ENCODE data around the gene SNX33.
"Not testable (repeated sequence)": the region's sequence is repeated elsewhere in the genome, so short reads cannot be mapped to it uniquely, and the experiment has no call there.

The SNX33 gene

DNA sequence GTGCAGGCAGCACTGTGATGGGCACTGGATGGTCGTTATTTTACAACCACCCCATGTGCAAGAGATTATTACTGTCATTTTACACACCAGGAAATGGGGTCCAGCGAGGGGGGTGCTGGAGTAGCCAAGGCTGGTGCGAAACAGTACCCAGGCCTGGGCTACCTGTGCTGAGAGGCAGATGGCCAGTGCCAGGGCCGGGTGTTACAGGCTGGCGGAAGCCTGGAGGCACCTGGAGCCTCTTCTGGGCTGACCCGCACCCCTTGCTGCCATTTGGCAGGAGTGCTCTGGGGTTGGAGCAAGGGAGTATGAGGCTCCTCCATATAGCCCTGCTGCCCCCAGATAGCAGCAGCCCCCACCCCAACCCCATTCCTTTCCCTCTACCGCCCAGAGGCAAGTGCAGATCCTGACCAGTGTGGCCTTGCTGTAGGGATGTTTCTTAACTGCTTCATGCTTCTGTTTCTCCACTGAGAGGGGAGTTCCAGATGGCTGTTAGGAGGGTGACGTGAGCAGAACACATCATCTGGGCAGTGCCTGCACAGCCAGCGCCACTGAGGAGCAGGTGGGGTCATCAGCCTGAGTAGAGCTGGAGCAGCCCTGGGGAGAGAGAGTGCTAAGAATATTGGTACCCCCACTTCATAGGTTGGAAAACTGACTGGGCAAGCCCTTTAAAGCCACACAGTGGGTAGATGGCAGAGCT is 15.3 kb downstream of the SNX33 start:
- no peak for DNase-seq

DNA sequence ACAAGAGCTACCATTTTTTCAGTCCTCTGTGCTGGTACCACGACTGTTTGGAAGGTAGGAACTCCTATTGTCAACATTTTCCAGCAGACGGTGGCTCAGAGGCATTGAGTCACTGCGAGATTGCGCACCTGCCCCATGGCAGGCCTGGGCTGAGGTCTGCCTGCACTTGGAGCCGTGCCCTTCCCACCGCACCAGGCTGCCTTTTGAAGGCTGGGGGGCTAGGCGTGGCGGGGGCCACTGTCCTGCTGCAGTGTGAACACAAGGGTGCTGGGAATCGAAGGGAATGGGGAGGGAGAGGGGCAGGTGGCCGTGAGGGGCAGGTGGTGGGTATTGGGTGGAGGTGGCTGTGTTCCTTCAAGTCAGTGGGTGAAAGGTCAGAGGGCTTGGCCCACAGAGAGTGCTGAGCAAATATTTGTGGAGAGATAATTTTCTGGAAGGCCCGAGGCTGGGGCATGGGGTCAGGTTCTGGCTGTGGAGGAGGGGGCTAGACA is 16.3 kb downstream of the SNX33 start:
- no peak for DNase-seq

DNA sequence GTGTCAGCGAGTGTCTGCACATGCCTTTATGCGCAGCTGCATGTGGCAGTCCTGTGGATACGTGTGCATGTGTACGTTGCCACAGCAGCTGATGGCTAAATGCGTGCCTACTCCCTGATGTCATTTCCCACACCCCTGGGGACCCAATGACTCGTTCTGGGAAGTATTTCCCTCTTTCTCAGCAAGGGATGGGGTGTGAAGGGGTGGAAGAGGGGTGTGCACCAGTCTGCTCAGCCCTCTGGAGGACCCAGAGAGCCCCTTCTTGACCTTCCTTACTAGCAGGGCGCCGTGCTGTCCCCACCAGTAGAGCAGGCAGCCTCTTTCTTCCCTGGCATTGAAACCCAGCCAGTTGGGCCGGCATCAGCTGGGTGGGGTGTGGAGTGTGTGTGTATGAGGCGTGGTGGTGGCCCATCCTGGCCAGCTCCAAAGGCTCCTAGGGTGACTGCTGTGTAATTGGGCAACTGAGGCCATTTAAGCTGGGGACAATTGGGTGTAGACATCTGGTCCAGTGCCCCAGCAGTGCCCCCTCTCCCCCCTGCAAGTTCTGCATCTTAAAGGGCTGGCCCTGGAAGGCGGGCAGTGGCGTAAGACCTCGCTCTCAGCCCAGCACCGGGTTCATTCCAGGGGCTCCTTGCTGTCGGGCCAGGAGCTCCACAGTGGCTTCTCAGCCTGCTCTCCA is 19.2 kb downstream of the SNX33 start:
- no peak for DNase-seq

DNA sequence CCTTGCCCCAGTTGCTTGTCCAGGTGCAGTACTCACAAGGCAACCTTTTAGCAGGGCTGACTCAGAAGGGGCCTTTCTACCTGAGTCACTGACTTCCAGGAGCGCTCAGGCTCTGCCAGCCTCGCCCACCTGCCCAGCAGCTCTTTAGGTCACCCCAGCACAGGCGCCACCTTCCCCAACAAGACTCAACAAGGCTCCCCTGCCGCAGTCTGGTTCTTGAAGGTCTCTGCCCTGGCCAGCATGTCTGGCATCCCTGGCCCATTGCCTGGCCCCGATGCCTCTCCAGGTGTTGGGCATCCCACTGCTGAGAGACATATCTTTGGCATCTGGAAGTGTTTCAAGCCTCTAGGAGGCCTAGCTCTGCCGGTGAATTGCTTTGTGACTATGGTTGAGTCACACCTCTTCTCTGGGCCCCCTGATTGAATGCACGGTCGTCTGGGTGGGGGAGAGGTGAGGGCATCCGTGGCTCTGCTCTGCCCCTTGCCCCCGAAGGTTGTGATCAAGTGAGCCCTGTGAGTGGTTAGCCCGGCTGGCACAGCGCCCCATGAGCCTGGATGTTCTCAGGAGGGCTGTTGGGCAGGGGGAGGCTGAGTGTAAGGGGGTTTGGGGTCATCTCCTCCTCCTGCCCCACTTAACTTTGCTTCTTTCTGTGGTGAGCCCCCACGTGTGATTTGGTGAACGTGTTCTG is 21.6 kb downstream of the SNX33 start:
- no peak for DNase-seq

DNA sequence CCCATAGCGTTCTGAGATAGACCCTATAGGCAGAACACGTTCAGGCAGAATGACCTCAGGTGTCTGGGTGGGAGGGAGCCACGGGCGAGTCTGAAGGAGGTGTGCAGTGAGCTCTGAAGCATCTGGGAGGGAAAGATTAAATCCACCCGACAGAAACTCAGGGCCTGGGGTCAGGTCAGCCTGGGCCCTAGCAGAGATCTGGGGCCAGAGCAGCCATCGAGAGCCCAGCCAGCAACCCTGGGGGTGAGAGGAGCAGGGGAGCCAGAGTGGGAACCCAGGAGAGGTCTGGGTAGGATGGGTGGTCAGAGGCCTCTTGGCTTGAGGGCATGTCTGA is 22.1 kb downstream of the SNX33 start:
- no peak for DNase-seq

DNA sequence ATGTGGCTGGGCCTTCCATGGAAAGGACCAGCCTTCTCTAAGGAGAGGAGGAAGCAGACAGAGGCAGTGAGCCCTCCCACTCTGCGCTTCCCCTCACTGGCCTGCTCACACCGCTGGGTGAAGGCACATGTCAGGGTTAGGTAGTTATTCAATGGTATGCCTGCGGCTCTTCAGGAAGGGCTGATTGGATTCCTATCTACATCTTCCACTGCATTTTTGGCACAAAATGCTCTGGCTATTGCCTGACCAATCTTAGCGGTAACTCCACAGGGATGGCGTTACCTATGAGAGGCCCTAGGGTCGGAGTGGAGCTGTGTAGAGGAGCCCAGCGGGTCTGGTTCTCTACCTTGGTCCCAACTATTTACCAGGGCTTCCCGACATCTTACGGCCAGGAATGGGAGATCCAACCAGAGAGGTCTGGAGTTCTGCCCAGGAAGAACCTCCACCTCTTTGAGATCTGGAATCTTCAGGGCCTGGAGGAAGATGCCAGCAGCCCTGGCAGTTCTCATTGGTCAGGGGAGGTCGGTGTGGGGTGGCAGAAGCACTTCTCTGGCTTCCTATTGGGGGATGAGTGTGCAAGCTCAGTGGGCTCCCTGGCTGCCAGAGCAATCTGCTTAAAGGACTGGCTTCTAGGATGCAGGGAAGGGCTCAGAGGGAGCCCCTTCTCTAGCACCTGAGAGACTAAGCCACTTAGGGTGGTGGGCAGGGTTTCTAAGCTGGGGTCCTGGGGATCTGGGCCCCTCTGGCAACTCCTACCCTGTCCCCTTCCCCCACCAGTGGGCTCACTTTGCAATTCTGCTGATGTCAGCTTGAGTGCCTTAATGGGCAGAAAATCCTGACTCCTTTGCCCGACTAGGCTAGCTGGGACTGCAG is 24.3 kb downstream of the SNX33 start:
- no peak for DNase-seq

DNA sequence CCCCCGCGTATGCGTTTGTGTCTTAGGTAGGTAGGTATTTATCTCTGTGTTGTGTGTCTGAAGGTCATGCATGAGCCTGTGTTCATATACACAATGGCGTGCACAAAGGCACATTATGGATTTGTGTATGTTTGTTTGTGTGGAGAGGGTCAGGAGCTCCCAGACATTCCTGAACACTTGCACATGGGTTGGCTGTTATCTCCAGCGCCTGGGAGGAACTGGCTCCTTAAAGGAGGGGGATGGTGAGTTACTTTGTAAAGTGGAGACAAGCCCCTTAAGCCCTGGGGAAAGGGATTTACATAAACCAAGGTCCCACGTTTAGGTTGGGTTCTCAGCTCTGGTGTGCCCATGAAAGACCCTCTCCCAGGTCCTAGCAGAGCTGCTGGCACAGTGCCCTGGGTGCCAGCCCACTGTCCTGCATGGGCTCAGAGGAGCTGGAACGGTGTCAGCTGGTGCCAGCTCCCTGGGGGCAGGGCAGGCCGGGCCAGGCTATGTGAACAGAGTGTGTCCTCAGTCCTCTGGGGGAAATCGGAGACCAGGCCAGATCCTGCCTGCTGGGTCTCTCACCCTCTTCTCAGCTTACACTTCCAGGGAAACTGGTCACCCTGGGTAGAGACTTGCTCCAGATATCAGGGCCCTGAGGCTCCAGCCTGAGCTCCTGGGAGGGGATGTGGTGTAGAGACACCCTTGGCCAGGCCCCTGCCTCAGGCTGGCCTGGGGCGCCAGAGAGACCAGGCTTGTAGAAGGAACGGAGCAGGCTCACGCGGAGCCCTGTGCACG is 25.1 kb downstream of the SNX33 start:
- no peak for DNase-seq

DNA sequence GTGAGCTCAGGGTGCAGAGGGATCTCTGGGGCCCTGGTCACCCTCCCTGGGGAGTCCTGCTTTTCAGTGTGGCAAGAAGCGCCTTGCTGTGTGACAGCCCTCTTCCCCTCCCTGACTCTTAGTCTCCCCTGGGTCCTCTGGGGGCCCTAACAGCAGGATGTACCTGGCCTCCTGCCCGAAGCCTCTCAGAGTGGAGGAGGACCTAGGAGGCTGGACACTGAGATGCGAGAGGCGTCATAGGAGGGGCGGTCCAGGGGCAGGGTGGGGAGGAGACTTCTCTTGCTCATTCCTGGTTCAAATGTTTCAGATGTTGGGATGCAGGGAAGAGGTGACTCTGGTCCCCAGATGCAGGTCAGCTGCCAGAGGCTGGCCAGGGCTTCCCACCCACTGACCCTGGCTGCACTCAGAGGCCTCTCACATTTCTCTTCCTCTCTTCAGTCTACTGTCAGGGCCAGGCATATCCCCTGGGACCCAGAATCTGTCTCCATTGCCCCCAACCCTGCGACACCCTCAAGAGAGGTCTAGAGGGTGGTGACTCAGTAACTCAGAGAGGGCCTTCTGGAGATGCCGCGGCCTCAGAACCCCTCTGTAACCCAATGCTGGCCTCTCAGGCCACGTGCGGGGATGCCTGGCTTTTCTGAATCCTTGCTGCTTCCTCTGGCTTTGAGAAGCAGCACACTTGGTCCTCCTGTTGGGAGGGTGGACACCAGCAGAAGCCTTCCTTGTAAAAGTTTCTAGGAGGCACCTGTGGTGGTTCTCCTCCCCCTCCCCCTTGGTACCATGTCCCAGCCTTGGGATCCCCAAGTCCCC is 25.9 kb downstream of the SNX33 start:
- DNase-seq, result no peak

DNA sequence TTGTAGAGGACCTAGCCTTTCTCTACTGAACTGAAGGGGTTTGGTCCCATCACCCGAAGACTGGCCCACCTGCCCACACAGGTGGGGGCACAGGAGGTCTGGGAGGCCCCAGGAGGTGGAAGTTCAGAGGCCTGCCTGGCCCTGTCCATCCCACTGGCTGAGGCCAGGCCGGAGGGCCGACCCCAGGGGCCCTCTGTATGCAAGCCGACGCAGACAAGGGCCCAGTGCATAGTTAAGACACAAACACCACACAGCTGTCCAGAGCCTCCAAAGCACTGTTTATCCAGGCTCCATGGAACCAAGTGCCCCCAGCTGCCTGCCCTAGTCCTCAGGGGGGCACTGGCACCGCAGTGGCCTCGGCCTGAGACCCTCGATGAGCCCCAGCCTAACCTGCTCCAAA is 26.7 kb downstream of the SNX33 start:
- DNase-seq, result no peak

DNA sequence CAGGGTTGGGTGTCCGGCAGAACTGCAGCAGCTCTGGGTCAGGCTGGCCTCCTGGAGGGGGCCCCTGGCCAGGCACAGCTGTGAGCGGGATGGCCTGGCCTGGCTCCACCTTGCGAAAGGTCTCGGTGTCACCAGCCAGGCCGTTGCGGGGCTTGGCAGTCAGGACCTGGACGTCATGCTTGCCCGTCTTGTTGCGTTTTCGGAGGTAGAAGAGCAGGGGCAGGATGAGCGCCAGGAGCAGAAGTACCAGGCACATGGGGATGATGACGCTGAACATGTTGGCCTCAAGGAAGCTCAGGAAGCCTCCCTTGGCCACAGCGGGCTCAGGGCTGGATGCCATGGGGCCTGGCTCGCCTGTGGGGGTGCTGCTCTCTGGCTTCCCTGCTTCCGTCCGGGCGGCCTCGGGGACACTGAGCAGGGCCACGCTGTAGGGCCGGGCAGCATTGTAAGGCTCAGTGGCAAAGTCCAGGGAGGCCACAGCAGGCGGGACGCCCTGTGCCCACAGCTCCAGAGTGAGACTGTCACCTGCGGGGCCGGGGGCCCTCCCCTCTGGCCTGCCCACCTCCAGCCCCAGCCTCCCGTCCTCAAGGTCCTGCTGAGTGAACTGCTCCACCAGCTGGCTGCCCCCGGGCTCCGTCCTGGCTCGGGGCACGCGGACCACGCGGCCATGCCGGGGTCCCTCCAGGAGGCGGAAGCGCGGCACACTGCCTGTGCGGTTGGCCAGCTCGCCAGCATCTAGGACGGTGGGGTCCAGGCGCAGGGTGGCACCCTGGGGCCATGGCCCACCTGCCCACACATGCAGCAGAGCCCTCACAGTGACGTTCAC is 28.1 kb downstream of the SNX33 start:
- DNase-seq, result no peak

DNA sequence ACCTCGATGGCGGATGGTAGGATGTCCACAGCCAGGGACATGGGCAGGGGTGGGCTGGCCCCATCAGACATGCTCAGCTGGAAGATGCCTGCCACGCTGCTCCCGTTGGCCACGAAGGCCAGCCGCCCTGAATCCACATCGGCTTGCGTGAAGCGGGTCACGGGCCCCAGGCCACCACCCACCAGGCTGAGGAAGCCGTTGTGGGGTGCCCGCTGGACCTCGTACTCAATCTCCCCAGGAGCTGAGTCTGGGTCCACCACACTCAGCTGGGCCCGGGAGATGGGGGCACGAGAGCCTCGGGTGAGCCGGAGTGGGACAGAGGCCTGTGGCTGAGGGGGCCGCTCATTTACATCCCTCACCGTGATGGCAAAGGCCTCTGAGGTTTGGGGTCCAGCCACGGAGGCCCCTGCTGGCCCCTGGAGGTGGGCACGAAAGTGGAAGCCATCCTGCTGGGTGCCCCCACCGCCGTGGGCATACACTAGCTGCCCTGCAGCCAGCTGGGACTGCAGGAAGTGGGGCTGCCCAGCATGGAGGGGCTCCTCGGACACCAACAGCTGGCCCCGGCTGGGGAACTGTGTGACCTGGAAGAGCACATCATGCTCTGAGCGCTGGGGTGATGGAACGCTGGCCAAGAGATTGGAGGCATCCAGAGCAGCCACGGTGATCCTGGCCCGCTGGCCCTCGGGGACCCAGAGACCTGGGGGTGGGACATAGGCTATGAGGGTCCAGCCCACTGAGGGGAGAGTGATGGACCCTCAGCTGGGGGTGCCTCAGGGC is 29.2 kb downstream of the SNX33 start:
- no peak for DNase-seq

DNA sequence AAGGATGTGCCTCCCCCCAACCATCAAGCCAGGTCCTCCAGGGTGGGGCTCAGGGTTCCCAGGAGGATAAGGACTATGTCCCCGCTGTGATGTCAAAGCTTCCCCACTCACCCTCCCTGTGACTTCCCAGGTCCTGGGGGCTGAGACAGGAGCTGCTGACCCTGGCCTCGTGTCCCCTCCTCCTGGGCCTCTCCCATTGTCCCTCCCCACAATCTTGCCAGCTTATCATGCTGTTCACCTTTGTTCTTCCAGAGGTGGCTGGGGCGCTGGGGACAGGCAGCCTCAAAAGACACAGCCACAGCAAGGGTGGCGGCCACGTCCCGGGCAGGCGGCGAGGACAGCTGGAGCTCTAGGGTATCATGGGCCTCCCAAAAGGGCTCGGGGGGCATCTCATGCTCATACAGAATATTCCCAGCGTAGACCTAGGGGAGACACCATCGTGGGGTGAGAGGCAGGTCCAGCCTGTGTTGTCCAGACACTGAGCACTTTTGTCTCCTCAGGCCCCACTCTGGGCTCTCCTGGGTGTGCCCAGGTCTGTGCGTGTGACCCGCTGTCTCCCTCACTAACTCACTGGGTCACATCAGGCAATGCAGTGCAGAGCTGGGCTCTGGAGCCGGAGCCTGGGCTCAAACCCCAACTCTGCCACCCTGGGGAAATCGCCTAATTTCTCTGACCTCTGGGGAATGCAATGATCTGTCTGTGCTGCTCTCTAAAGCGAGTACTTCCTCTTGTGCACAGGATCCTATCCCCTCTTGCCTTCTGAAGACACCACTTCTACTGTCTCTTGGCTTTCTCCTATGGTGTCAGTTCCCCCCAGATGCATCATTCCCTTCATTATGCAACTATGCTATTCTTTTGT is 30.0 kb downstream of the SNX33 start:
- no peak for DNase-seq

DNA sequence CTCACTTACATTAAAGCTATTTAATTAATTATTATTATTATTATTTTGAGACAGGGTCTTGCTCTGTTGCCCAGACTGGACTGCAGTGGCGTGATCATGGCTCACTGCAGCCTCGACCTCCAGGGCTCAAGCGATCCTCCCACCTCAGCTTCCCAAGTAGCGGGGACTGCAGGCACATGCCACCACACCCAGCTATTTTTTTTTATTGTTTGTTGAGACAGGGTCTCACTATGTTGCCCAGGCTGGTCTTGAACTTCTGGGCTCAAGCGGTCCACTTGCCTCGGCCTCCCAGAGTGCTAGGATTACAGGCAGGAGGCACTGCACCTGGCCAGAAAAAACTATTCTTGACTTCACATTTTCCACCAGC is 30.6 kb downstream of the SNX33 start:
- DNase-seq, result not testable (repeated sequence)

DNA sequence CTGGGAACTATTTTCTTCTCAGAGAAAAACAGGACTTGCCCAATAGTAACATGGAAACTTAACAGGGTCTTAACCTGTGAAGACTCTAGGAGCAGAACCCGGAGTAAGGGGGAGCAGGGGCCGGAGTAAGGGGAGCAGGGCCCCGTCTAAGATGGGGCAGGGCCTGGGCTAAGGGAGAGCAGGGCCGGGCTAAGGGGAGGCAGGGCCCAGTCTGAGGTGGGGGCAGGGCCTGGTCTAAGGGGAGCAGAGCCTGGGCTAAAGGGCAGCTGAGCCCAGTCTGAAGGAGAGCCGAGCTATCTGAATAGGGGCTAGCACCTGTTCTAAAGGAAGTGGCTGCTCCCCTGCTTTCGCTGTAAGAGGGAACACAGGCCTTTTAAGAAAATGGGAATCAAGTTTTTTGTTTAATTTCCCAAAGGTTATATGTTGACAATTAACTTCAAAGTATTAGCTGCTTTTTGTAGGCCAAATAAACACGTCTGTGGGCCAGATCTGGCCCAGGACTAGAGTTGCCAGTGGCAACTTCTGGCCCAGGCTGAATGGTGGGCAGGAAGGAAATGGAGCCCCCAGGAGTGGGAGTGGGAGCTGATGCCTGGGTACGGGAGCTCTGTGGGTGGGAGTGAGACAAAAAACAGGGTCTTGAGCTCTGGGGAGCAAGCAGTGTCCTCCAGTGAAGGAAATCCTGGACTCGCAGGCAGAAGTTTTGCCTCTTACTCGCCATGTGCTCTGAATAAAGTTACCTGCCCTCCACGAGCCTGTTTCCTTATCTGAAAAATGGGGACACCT is 32.5 kb downstream of the SNX33 start:
- no peak for DNase-seq

DNA sequence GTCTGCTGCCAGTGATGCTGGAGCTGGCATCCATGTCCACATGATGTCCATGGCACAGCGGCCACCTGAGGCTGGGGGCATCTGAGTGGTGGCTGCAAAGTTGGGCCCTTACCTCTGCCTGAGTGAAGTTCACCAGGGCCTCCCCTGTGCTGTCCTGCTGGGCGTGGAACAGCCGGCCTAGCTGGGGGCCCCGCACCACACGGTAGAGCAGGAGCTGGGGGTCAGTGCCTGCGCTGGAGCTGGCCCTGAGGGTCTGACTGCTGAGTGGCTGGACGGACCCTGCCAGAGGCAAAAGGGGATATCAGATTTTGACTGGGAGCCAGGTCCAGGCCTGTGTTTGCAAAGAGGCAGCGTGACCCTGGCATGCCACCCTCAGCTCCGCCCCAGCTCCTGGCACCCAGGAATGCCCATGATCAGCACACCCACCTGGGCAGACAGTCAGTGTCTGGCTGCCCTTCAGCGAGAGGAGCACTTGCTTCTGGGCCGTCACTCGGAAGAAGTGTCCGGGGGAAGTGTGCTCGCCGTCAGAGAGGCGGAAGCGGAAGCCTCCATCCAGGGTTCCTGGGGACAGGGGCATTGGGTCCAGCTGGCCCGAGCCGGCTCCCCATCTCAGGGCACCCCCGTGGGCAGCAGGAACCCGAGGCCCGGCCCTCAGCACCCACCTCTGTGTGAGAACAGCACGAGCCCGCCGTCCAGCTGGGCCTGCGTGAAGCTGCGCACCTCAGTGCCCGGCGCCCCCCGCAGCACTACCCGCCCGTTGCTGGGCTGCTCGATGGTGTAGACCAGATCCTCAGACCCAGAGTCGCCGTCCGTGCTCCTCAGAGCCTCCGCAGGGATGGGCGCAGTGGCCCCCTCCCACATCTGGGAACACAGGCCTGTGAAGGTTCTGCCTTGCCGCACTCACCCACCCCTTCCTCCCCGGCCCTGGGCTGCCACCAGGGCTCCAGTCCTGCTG is 34.7 kb downstream of the SNX33 start:
- no peak for DNase-seq

DNA sequence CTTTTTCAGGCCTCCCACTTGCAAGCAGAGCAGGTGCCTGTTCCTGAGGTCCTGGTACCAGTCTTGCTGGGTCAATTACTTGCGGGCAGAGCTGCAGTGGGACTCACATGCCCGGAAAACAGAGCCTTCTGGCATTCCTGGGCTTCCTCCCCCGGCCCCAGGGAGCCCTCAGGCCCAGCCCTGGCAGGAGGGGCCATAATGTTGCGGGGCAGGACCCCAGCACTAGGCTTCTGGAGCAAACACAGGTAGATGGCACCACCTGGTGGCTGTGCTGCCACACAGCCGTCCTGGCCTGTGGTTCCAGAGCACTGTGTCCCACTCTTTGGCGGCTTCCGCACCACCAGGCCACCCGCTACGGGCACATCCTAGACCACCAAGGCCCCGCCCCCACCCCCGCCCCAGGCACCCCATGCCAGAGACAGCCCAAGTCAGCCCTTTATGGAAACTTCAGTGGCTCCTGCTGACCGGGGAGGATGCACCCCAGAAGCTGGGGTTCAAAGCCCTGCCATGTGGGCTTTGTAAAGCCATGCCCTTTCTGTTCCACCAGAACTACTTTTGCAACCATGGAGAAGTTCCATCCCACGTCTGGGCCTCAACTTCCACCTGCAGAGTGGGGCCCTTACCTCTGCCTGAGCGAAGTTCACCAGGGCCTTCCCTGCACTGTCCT is 36.1 kb downstream of the SNX33 start:
- DNase-seq, result peak; percentile 26
